Stimulated activated CD8-positive, alpha-beta memory T cell treated with anti-CD3 and anti-CD28 coated beads, Interleukin-2, amount 100 ng/mL, for 48 hours (primary cell): Measurements from ENCODE around the gene RASA4B.

Experiments
- DNase-seq, 2 donors: peaks; one replicate each; pipeline ENCODE4 v3.0.0-alpha.2; 2020; ENCODE audit warnings: low read depth in 2 of 2

The RASA4B gene

GRCh38 chr7:102454468-102454867, 63.1 kb downstream of the RASA4B start:
- DNase-seq: no peak

DNA sequence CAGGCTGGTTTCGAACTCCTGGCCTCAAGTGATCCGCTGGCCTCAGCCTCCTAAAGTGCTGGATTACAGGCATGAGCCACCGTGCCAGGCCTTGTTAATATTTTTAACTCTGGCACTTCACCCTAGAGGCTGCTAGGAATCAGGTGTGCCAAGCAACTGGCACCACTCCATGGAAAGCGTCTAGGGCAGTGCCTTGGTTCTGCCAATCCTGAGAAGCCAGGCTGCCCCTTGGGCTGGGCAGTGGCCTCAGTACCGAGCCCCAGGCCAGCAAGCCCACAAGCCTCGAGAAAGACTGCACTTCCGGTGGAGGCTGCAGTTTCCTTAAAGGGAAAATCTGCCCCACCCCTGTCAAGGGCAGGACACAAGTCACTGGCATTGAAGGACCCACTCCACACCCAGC, 64.3 kb downstream of the RASA4B start:
- no peak for DNase-seq

DNA sequence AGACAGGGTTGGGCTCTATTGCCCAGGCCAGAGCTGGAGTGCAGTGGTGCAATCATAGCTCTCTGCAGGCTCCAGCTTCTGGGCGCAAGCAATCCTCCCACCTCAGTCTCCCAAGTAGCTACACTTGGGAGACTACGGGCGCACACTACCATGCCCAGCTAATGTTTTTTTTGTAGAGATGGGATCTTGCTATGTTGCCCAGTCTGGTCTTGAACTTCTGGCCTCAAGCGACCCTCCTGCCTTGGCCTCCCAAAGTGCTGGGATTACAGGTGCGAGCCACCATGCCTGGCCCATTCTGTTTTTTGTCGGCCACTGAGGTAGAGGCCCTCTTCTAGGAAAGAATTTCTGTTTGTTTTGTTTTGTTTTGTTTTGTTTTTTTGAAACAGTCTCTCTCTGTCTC, 65.1 kb downstream of the RASA4B start:
- no peak for DNase-seq

DNA sequence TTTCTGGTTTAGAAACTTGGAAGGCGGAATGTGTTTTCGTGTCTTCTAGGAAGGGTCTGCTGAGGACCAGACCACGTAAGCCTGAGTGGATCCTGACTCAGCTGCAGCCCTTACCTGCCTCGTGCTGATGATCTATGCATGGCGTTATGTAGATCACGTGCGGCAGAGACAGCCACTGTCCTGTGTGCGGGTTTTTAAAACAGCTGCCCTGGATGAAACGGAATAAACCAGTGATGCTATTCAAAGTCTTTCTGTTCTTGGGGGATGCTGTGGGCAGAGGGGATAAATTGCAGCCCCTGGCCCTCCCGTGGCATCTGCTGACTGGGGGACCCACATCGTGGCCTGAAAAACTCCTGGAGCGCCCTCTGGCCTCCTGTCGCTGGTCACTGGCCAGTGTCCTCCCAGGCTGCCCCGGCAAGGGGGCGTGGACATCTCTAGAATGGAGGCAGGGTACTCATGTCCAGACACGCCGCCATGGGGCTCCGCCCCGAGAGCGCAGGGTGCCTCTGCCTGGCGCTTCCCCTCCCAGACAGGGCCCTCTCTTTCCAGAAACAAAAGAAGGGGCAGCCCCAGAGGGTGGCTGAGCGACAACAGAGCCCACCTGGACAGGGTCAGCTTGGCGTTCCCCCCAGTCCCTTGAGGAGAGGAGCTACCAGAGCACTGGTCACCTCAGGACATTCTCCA, 66.1 kb downstream of the RASA4B start:
- no peak for DNase-seq

DNA sequence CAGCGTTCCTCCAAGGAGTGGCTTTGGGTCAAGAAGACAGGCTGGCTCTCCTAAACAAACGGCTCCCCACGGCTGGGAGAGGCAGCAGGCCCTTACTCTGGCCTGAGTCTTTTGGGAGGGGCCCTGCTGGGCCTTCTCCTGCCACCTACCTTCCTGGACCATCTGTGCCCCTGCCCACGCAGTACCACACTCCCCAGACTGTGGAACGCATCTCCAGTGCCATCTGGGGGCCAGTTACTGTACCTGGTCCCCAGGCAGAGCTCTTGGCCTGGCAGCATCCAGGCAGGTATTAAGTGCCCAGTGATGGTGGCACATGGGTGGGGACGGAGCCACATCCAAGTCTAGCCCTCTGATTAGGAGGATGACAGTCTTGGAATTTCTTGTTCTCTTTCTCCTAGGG, 67.3 kb downstream of the RASA4B start:
- DNase-seq: no peak

GRCh38 chr7:102449136-102449535, 68.4 kb downstream of the RASA4B start:
- no peak for DNase-seq

- no peak for DNase-seq
Observed at GRCh38 chr7:102447311-102447710, 70.3 kb downstream of the RASA4B start.

DNA sequence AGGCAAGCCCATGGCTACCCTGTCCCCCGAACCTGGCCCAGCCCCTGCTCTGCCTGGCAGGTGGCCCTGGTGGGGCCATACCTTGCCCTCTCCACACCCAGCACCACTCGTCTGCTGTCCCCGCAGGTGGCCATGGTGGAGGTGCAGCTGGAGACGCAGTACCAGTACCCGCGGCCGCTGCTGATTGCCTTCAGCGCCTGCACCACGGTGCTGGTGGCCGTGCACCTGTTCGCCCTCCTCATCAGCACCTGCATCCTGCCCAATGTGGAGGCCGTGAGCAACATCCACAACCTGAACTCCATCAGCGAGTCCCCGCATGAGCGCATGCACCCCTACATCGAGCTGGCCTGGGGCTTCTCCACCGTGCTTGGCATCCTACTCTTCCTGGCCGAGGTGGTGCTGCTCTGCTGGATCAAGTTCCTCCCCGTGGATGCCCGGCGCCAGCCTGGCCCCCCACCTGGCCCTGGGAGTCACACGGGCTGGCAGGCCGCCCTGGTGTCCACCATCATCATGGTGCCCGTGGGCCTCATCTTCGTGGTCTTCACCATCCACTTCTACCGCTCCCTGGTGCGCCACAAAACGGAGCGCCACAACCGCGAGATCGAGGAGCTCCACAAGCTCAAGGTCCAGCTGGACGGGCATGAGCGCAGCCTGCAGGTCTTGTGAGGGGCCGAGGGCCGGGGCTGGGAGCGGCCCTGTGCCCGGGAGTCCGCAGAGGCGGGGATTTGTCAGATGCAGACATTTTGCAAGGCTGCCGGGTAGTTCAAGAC, 71.0 kb downstream of the RASA4B start:
- DNase-seq: no peak

- no peak for DNase-seq
Observed at GRCh38 chr7:102445674-102446071, 71.9 kb downstream of the RASA4B start.

GRCh38 chr7:102444961-102445673, 72.5 kb downstream of the RASA4B start:
- no peak for DNase-seq

GRCh38 chr7:102439963-102440795, 77.4 kb downstream of the RASA4B start:
- DNase-seq: no peak

GRCh38 chr7:102436118-102436517, 81.5 kb downstream of the RASA4B start:
- no peak for DNase-seq

GRCh38 chr7:102434039-102434486, 83.5 kb downstream of the RASA4B start:
- no peak for DNase-seq

DNA sequence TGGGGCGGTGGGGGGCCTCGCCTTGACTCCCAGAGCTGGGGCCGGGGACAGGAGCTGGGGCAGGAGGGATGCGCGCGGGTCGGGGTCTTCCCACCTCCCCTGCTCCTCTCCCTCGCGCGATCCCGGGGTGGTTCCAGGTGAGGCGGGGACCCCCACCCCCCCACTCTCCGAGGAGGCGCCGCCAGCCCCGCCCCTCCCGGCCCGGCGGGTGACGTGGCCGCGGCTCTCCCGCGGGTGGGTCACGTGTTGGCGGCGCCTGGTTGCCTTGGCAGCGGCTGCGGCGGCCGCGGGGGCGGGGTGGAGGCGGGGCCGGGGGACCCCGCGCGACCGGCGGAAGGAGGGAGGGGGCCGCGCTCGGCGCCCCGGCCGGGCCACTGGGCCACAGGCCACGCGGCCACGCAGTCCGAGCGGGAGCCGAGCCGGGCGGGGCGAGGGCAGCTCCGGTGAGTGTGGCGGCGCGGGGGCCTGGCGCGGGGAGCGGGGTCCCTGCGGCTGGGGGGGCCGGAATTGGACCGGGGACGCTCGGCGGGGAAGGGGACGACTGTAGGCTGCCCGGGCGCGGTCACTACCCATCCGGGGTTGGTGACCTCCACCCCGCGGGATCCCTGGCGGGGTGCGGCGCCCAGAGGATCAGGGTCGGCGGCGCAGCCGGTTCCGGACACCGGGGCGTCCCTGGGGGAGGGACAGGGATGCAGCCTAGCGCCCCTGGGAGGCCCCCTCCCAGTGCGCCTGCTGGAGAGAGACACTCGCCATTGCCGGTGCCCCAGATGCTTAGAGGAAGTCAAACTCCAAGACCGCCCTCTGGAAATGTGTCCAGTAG, 84.1 kb downstream of the RASA4B start, which contains the start of gene ORAI2:
ORAI2 (plus strand) TSS at position 357 of the 820 bp plus-strand sequence. CDS start 5,382 bp downstream, outside the sequence.
- DNase-seq: peak; percentile 81 to 85
